H9 (cell line): ENCODE data around the gene LRP1B. TPM values are rescaled to one million over a fixed set of nuclear protein-coding genes. Genes with fewer than 3 reads are reported as not detected.

Source experiments
- DNase-seq: peaks from one replicate; pipeline ENCODE4 v3.0.0-alpha.2; 2017
- H2AFZ ChIP-seq: one replicate; pipeline ENCODE4 v1.6.1; 2013; ENCODE audit warnings: mild to moderate bottlenecking, low read length, control low read depth, moderate library complexity
- H2AK5ac ChIP-seq: 2 replicates; pipeline ENCODE4 v1.6.1; 2013; ENCODE audit warnings: low read length, control low read depth, mixed read lengths; ENCODE audit not compliant: insufficient read length
- H2BK120ac ChIP-seq: one replicate; pipeline ENCODE4 v1.6.1; 2013; ENCODE audit warnings: low read depth, mild to moderate bottlenecking, low read length, control low read depth, inconsistent platforms; ENCODE audit not compliant: poor library complexity, severe bottlenecking
- H2BK12ac ChIP-seq: 2 replicates; pipeline ENCODE4 v1.6.1; 2013; ENCODE audit warnings: low read length, control low read depth, mixed read lengths, low read depth; ENCODE audit not compliant: insufficient read length
- H2BK15ac ChIP-seq: 2 replicates; pipeline ENCODE4 v1.6.1; 2013; ENCODE audit warnings: low read depth, low read length, control low read depth
- H2BK20ac ChIP-seq: one replicate; pipeline ENCODE4 v1.6.1; 2013; ENCODE audit warnings: low read depth, mild to moderate bottlenecking, low read length, control low read depth, inconsistent platforms; ENCODE audit not compliant: poor library complexity, severe bottlenecking
- H2BK5ac ChIP-seq: 2 replicates; pipeline ENCODE4 v1.6.1; 2013; ENCODE audit warnings: low read length, control low read depth, mixed read lengths; ENCODE audit not compliant: insufficient read length
- H3K14ac ChIP-seq: 2 replicates; pipeline ENCODE4 v1.6.1; 2013; ENCODE audit warnings: low read length, control low read depth; ENCODE audit not compliant: insufficient read depth
- H3K18ac ChIP-seq: 2 replicates; pipeline ENCODE4 v1.6.1; 2013; ENCODE audit warnings: low read depth, mild to moderate bottlenecking, mixed read lengths, low read length, control low read depth; ENCODE audit not compliant: insufficient read length
- H3K23ac ChIP-seq: 2 replicates; pipeline ENCODE4 v1.6.1; 2013; ENCODE audit warnings: low read length, control low read depth, mixed read lengths, low read depth; ENCODE audit not compliant: insufficient read length
- H3K23me2 ChIP-seq: 2 replicates; pipeline ENCODE4 v1.6.1; 2013; ENCODE audit warnings: low read depth, mild to moderate bottlenecking, mixed read lengths, low read length, control low read depth; ENCODE audit not compliant: insufficient read length, poor library complexity, severe bottlenecking
- H3K27ac ChIP-seq: 2 replicates; pipeline ENCODE4 v1.5.1; 2013; ENCODE audit warnings: low read length, control low read depth, mixed read lengths, low read depth; ENCODE audit not compliant: insufficient read length
- H3K27me3 ChIP-seq: 2 replicates; pipeline ENCODE4 v1.6.1; 2013; ENCODE audit warnings: low read length, control low read depth, inconsistent platforms; ENCODE audit not compliant: insufficient read depth
- H3K4ac ChIP-seq: 2 replicates; pipeline ENCODE4 v1.6.1; 2013; ENCODE audit warnings: low read depth, mild to moderate bottlenecking, control low read depth, inconsistent platforms, low read length, moderate library complexity
- H3K4me1 ChIP-seq: 2 replicates; pipeline ENCODE4 v1.6.1; 2013; ENCODE audit warnings: low read length, control low read depth, inconsistent platforms; ENCODE audit not compliant: insufficient read depth
- H3K4me2 ChIP-seq: 2 replicates; pipeline ENCODE4 v1.6.1; 2013; ENCODE audit warnings: low read length, control low read depth, mixed read lengths; ENCODE audit not compliant: insufficient read length, insufficient read depth
- H3K56ac ChIP-seq: 2 replicates; pipeline ENCODE4 v1.6.1; 2013; ENCODE audit warnings: low read depth, mild to moderate bottlenecking, mixed read lengths, low read length, control low read depth; ENCODE audit not compliant: insufficient read length
- H3K79me1 ChIP-seq: 2 replicates; pipeline ENCODE4 v1.6.1; 2013; ENCODE audit warnings: low read depth, mild to moderate bottlenecking, moderate library complexity, low read length, control low read depth, inconsistent platforms; ENCODE audit not compliant: insufficient read depth, poor library complexity, severe bottlenecking
- H3K79me2 ChIP-seq: 2 replicates; pipeline ENCODE4 v1.6.1; 2013; ENCODE audit warnings: low read length, control low read depth, inconsistent platforms; ENCODE audit not compliant: insufficient read depth
- H3K9ac ChIP-seq: 2 replicates; pipeline ENCODE4 v1.6.1; 2013; ENCODE audit warnings: low read length, control low read depth, mixed read lengths; ENCODE audit not compliant: insufficient read length; ENCODE audit errors: extremely low read depth
- H3K9me3 ChIP-seq: one replicate; pipeline ENCODE4 v1.6.1; 2013; ENCODE audit warnings: low read depth, low read length, inconsistent platforms; ENCODE audit not compliant: control insufficient read depth
- H3T11ph ChIP-seq: one replicate; pipeline ENCODE4 v1.6.1; 2013; ENCODE audit warnings: mild to moderate bottlenecking, low read length, control low read depth, inconsistent platforms
- H4K20me1 ChIP-seq: one replicate; pipeline ENCODE4 v1.6.1; 2013; ENCODE audit not compliant: control insufficient read depth, insufficient read length, insufficient read depth
- H4K5ac ChIP-seq: 2 replicates; pipeline ENCODE4 v1.6.1; 2013; ENCODE audit warnings: low read depth, mild to moderate bottlenecking, mixed read lengths, low read length, control low read depth; ENCODE audit not compliant: insufficient read length
- H4K8ac ChIP-seq: replicated peaks from 2 replicates; pipeline ENCODE4 v1.6.1; 2013; ENCODE audit warnings: low read length, control low read depth, mixed read lengths, low read depth; ENCODE audit not compliant: insufficient read length
- H4K91ac ChIP-seq: 2 replicates; pipeline ENCODE4 v1.6.1; 2013; ENCODE audit warnings: low read depth, mild to moderate bottlenecking, moderate library complexity, mixed read lengths, low read length, control low read depth; ENCODE audit not compliant: insufficient read length
- H3K27ac Mint-ChIP-seq, 3 experiments: 2 replicates in 2 of 3; 3 replicates in 1 of 3; pipeline ENCODE4 v1.8.0; 2020 to 2021; ENCODE audit warnings: mixed read lengths in 3 of 3, mild to moderate bottlenecking in 1 of 3, moderate library complexity in 1 of 3
- H3K27me3 Mint-ChIP-seq: 2 replicates; pipeline ENCODE4 v1.8.0; 2021; ENCODE audit warnings: low read depth, mild to moderate bottlenecking, moderate library complexity, mixed read lengths
- H3K36me3 Mint-ChIP-seq, 3 experiments: 2 replicates in 2 of 3; 3 replicates in 1 of 3; pipeline ENCODE4 v1.8.0; 2020 to 2021; ENCODE audit warnings: low read depth in 3 of 3, mixed read lengths in 3 of 3; ENCODE audit not compliant: insufficient read depth in 1 of 3
- H3K4me1 Mint-ChIP-seq, 2 experiments: 2 replicates each; pipeline ENCODE4 v1.8.0; 2020; ENCODE audit warnings: mixed read lengths in 2 of 2
- H3K4me3 Mint-ChIP-seq, 2 experiments: 2 replicates in 1 of 2; 3 replicates in 1 of 2; pipeline ENCODE4 v1.8.0; 2020 to 2021; ENCODE audit warnings: mild to moderate bottlenecking in 2 of 2, mixed read lengths in 2 of 2, moderate library complexity in 1 of 2
- H3K9me3 Mint-ChIP-seq, 2 experiments: 2 replicates in 1 of 2; 3 replicates in 1 of 2; pipeline ENCODE4 v1.8.0; 2020; ENCODE audit warnings: mild to moderate bottlenecking in 2 of 2, mixed read lengths in 2 of 2, moderate library complexity in 1 of 2
- WGBS: extraction: QIAGEN DNeasy Blood & Tissue Kit; methylation state at CpG from one replicate; pipeline ENCODE4 v1.1.7; 2013; ENCODE audit warnings: missing lambda C conversion rate, low lambda C conversion rate, mixed read lengths; ENCODE audit not compliant: insufficient read length; ENCODE audit errors: extremely low coverage; 5-methylcytosine and 5-hydroxymethylcytosine counted together
- total RNA-seq: library from RNA; stranded (reverse); gene quantifications from 2 replicates; pipeline ENCODE4 v1.2.1, GENCODE V29; 2021
- TF ChIP-seq, protein P1 (sequence below): fragments of 200-600 bp; sonication (generic); conservative IDR thresholded peaks from 3 replicates; pipeline ENCODE4 v1.8.0; 2021; ENCODE audit warnings: antibody characterized with exemption, mild to moderate bottlenecking

The LRP1B gene
- total RNA-seq, 1 experiment from 2014 or later, result not detected

DNA sequence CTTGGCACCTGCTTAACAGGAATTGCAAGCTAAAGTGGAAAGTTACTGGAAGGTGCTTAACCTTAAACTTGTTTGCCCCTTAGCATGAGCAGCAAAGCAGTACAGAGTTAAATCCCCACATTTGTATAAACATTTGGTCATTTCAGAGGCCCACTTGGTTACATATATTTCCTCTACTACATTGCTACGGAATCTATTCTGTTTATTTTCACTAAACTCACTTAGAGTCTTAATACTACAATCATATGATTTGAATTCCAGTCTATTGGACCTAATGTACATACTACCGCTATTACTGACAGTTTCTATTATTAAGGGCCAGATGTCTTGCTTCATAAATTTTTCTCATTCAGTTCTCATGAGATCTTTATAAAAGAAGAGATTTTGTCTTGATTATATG is 1294.0 kb downstream of the LRP1B start:
- DNase-seq, result no peak
- no peak overlapping the region for H2BK15ac ChIP-seq
- Mint-ChIP-seq H3K27me3 (no peaks in the 10 kb centered on the region), H3K36me3 (no peaks in the 10 kb centered on the region), H3K27ac (no peak overlapping the region), H3K9me3 (peaks cover 0 to under 1% of the 10 kb centered on the region in 2 experiments; a peak in 1 of 5 replicates), H3K4me3 (no peak overlapping the region), H3K4me1 (no peaks in the 10 kb centered on the region)
- no peaks in the 10 kb centered on the region for H3K4me1 ChIP-seq
- no peak overlapping the region for H2AK5ac ChIP-seq
- WGBS, result no CpG with 5 or more reads among the region's 2 CpGs
- no peaks in the 10 kb centered on the region for H3K27me3 ChIP-seq
- H2BK12ac ChIP-seq, result no peak overlapping the region
- no peak overlapping the region for H4K5ac ChIP-seq
- no peaks in the 10 kb centered on the region for H3K79me1 ChIP-seq
- H3K4ac ChIP-seq, result no peak overlapping the region
- no peak overlapping the region for H3K18ac ChIP-seq
- no peaks in the 10 kb centered on the region for H3K79me2 ChIP-seq
- H4K91ac ChIP-seq, result no peak overlapping the region
- no peak overlapping the region for H2BK5ac ChIP-seq
- no peak overlapping the region for H3K27ac ChIP-seq
- H2BK20ac ChIP-seq, result no peak overlapping the region
- H3K23ac ChIP-seq, result no peak overlapping the region
- no peaks in the 10 kb centered on the region for H3K9me3 ChIP-seq
- H2BK120ac ChIP-seq, result no peak overlapping the region
- no peaks in the 10 kb centered on the region for H4K20me1 ChIP-seq
- no peak overlapping the region for H3K4me2 ChIP-seq
- no peak overlapping the region for H3K56ac ChIP-seq
- TF ChIP-seq, protein P1, sequence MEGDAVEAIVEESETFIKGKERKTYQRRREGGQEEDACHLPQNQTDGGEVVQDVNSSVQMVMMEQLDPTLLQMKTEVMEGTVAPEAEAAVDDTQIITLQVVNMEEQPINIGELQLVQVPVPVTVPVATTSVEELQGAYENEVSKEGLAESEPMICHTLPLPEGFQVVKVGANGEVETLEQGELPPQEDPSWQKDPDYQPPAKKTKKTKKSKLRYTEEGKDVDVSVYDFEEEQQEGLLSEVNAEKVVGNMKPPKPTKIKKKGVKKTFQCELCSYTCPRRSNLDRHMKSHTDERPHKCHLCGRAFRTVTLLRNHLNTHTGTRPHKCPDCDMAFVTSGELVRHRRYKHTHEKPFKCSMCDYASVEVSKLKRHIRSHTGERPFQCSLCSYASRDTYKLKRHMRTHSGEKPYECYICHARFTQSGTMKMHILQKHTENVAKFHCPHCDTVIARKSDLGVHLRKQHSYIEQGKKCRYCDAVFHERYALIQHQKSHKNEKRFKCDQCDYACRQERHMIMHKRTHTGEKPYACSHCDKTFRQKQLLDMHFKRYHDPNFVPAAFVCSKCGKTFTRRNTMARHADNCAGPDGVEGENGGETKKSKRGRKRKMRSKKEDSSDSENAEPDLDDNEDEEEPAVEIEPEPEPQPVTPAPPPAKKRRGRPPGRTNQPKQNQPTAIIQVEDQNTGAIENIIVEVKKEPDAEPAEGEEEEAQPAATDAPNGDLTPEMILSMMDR, result no peak
- no peak overlapping the region for H4K8ac ChIP-seq
- H3T11ph ChIP-seq, result no peak overlapping the region
- H2AFZ ChIP-seq, result no peak overlapping the region
- no peaks in the 10 kb centered on the region for H3K23me2 ChIP-seq
- H3K14ac ChIP-seq, result no peak overlapping the region
- H3K9ac ChIP-seq, result no peak overlapping the region
